Thyroid gland (tissue), 4 donors: Measurements from ENCODE around the gene KLHL17.

ENCODE experiments used
- CTCF ChIP-seq, 6 experiments: fragments of 200-600 bp in 3 of 6; fragments of 450-650 bp in 3 of 6; sonication (generic) in 3 of 6; IDR thresholded peaks; one replicate each; pipeline ENCODE4 v1.5.1; 2016 to 2019; ENCODE audit warnings: antibody characterized with exemption in 6 of 6, mild to moderate bottlenecking in 2 of 6, inconsistent platforms in 1 of 6, moderate library complexity in 1 of 6
- POLR2A ChIP-seq, 2 donors: fragments of 450-650 bp; IDR thresholded peaks; one replicate each; pipeline ENCODE4 v1.6.1; 2017; ENCODE audit warnings: antibody characterized with exemption in 2 of 2, mild to moderate bottlenecking in 2 of 2, moderate library complexity in 1 of 2

- TF ChIP-seq CTCF (IDR thresholded peaks at IDR 0.05) (no peak), POLR2A (IDR thresholded peaks at IDR 0.05) (no peak)
Measured at GRCh38 chr1:975365-975764, 15.0 kb downstream of the KLHL17 start.
